Kidney glomerular epithelial cell (primary cell): ENCODE measurements around the gene GAK.

Experiments used
- DNase-seq: peaks from one replicate; lab custom pipeline; 2025; lab: John Stamatoyannopoulos, UW

Gene GAK

GRCh38 chr4:907691-908425, 24.3 kb downstream of the GAK start:
- DNase-seq: no peak

- no peak for DNase-seq
Observed at GRCh38 chr4:907103-907400, 25.1 kb downstream of the GAK start.

- DNase-seq: no peak
Observed at GRCh38 chr4:906339-907102, 25.6 kb downstream of the GAK start.

- no peak for DNase-seq
Observed at GRCh38 chr4:905485-906338, 26.4 kb downstream of the GAK start.

GRCh38 chr4:903066-904046, 28.8 kb downstream of the GAK start:
- DNase-seq: no peak

GRCh38 chr4:901192-901910, 30.8 kb downstream of the GAK start:
- DNase-seq: no peak

- no peak for DNase-seq
Observed at GRCh38 chr4:900721-901120, 31.4 kb downstream of the GAK start.

GRCh38 chr4:900073-900472, 32.0 kb downstream of the GAK start:
- no peak for DNase-seq

- no peak for DNase-seq
Observed at GRCh38 chr4:899556-899906, 32.6 kb downstream of the GAK start.

- no peak for DNase-seq
Observed at GRCh38 chr4:898869-899555, 33.1 kb downstream of the GAK start.

GRCh38 chr4:898123-898522, 34.0 kb downstream of the GAK start:
- no peak for DNase-seq

- no peak for DNase-seq
Observed at GRCh38 chr4:896630-897029, 35.5 kb downstream of the GAK start.

GRCh38 chr4:896216-896615, 35.9 kb downstream of the GAK start:
- no peak for DNase-seq

- DNase-seq: no peak
Observed at GRCh38 chr4:895596-895995, 36.5 kb downstream of the GAK start.

GRCh38 chr4:893995-894705, 38.0 kb downstream of the GAK start:
- DNase-seq: no peak

- DNase-seq: no peak
Observed at GRCh38 chr4:893276-893994, 38.7 kb downstream of the GAK start.

GRCh38 chr4:892780-893179, 39.3 kb downstream of the GAK start:
- no peak for DNase-seq

- DNase-seq: no peak
Observed at GRCh38 chr4:891747-892146, 40.4 kb downstream of the GAK start.

- DNase-seq: no peak
Observed at GRCh38 chr4:890036-890695, 42.0 kb downstream of the GAK start.
